ENCODE data around the gene MORN1.

The MORN1 gene

DNA sequence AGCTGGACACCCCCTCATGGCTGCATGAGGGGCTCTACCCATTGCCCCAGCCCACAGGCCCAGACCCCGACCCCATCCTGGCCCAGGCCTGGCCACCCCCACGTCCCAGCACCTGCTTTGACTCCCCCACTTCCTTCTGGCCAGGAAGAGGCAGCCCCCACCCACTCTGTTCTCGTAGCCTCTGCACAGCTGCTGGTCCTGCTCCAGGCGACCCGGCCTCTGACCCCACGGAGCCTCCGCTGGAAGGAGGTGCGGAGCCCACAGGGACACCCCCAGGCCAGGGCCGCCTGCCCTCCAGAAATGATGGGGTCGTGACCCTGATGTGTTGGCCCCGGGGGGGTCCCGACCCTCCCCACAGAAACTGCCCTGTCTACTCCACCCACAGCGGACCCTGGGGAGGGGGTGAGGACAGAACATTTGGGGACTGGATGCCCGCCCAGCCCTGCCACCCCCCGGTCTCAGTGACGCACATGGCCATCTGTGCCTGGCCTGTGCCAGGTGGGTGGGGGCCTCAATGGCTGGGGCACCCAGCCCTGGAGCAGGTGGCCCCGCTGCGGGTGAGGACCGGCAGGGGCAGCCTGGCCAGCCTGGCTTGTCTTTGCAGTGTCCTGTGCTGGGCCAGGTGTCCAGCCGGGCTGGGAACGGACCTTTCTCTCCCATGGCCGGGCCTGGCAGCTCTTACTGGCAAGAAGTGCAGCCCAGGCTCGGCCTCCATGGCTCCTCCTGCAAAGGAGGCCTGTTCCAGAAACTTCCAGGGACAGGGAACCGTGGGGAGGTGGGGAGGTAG is 78.6 kb downstream of the MORN1 start:
- no peak overlapping the region for H3K27ac ChIP-seq
- H3K4me1 ChIP-seq (ENCODE audit: control insufficient read depth in 1 of 2, insufficient read depth in 1 of 2, low read depth in 1 of 2, low read length in 1 of 2): peaks cover 0 to 13% of the 10 kb centered on the region in 2 experiments
- peaks cover 63% of the 10 kb centered on the region for H3K27me3 ChIP-seq
- no peaks in the 10 kb centered on the region for H3K9me3 ChIP-seq
- peaks cover 22% of the 10 kb centered on the region for H3K36me3 ChIP-seq
- no peak overlapping the region for H3K4me3 ChIP-seq (ENCODE audit: low read depth in 1 of 2, low read length in 1 of 2)
- TF ChIP-seq, protein P1, sequence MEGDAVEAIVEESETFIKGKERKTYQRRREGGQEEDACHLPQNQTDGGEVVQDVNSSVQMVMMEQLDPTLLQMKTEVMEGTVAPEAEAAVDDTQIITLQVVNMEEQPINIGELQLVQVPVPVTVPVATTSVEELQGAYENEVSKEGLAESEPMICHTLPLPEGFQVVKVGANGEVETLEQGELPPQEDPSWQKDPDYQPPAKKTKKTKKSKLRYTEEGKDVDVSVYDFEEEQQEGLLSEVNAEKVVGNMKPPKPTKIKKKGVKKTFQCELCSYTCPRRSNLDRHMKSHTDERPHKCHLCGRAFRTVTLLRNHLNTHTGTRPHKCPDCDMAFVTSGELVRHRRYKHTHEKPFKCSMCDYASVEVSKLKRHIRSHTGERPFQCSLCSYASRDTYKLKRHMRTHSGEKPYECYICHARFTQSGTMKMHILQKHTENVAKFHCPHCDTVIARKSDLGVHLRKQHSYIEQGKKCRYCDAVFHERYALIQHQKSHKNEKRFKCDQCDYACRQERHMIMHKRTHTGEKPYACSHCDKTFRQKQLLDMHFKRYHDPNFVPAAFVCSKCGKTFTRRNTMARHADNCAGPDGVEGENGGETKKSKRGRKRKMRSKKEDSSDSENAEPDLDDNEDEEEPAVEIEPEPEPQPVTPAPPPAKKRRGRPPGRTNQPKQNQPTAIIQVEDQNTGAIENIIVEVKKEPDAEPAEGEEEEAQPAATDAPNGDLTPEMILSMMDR (IDR thresholded peaks at IDR 0.05): no peak

- Histone ChIP-seq H3K4me1 (ENCODE audit: control insufficient read depth in 1 of 2, insufficient read depth in 1 of 2, low read depth in 1 of 2, low read length in 1 of 2) (peaks cover 0 to 13% of the 10 kb centered on the region in 2 experiments), H3K9me3 (no peaks in the 10 kb centered on the region), H3K4me3 (ENCODE audit: low read depth in 1 of 2, low read length in 1 of 2) (no peak overlapping the region), H3K36me3 (peaks cover 28% of the 10 kb centered on the region), H3K27me3 (peaks cover 58% of the 10 kb centered on the region), H3K27ac (no peak overlapping the region)
- TF ChIP-seq, protein P1 (IDR thresholded peaks at IDR 0.05): no peak
Measured at GRCh38 chr1:2312160-2312514, 79.2 kb downstream of the MORN1 start.

- Histone ChIP-seq H3K4me1 (ENCODE audit: control insufficient read depth in 1 of 2, insufficient read depth in 1 of 2, low read depth in 1 of 2, low read length in 1 of 2) (peaks cover 0 to 13% of the 10 kb centered on the region in 2 experiments), H3K27me3 (peaks cover 51% of the 10 kb centered on the region), H3K36me3 (peaks cover 35% of the 10 kb centered on the region), H3K27ac (no peak overlapping the region), H3K4me3 (ENCODE audit: low read depth in 1 of 2, low read length in 1 of 2) (no peak overlapping the region), H3K9me3 (no peaks in the 10 kb centered on the region)
- TF ChIP-seq, protein P1 (IDR thresholded peaks at IDR 0.05): no peak
Measured at GRCh38 chr1:2311184-2312032, 79.9 kb downstream of the MORN1 start.

- H3K4me3 ChIP-seq (ENCODE audit: low read depth in 1 of 2, low read length in 1 of 2): no peak overlapping the region
- H3K27ac ChIP-seq: no peak overlapping the region
- TF ChIP-seq, protein P1 (IDR thresholded peaks at IDR 0.05): no peak
- H3K4me1 ChIP-seq (ENCODE audit: control insufficient read depth in 1 of 2, insufficient read depth in 1 of 2, low read depth in 1 of 2, low read length in 1 of 2): peaks cover 0 to 13% of the 10 kb centered on the region in 2 experiments
- peaks cover 44% of the 10 kb centered on the region for H3K36me3 ChIP-seq
- no peaks in the 10 kb centered on the region for H3K9me3 ChIP-seq
- peaks cover 42% of the 10 kb centered on the region for H3K27me3 ChIP-seq
Measured at GRCh38 chr1:2310332-2311183, 80.8 kb downstream of the MORN1 start.

GRCh38 chr1:2308844-2309243 is 82.5 kb downstream of the MORN1 start:
- H3K9me3 ChIP-seq: no peaks in the 10 kb centered on the region
- H3K4me1 ChIP-seq (ENCODE audit: control insufficient read depth in 1 of 2, insufficient read depth in 1 of 2, low read depth in 1 of 2, low read length in 1 of 2): no peaks in the 10 kb centered on the region
- H3K36me3 ChIP-seq: peaks cover 61% of the 10 kb centered on the region
- H3K27ac ChIP-seq: no peak overlapping the region
- H3K4me3 ChIP-seq (ENCODE audit: low read depth in 1 of 2, low read length in 1 of 2): no peak overlapping the region
- TF ChIP-seq, protein P1 (IDR thresholded peaks at IDR 0.05): no peak
- H3K27me3 ChIP-seq: peaks cover 25% of the 10 kb centered on the region
